Activated T-cell treated with anti-CD3 and anti-CD28 coated beads, Interleukin-2, amount 50 U/mL, for 48 hours (primary cell): ENCODE data around the gene HHATL.
"Not testable (repeated sequence)": the region's sequence is repeated elsewhere in the genome, so short reads cannot be mapped to it uniquely, and the experiment has no call there.

Experiments used
- DNase-seq, 2 experiments: peaks; one replicate each; pipeline ENCODE4 v3.0.0-alpha.2; 2020

The HHATL gene

DNA sequence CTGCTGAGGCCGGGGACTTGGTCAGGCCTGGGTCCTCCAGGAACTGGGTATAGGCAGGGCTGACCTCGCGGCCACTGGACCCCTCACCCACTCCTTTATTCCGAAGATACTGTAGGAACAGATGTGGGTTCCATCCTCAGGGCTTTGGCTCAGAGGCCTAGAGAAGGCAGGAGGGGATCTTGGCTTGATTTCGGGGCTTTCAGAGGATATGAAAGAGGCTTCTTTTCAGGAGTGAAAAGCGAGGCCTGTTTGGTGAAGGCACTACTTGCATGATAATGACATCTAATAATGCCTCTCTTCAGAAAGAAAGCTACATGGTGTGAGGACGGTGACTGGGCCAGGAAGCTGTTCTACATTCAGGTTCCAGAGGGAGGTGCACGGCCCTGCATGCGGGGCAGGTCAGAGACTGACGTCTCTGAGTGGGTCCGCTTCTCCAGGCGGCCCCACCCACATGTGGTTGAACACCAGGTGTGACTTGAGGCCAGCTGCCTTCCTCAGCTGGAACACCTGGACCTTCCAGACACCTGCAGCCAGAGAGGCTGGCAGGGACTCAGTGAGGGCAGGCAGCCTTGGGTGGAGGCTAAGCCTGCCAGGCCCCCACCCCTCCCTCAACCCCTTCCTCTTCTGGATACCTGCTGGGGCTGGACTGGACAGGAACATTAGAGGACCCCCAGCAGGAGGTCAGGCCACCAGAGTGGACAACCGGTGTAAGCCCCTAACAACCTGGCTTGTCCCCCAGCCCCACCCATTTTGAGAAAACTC is 31.1 kb upstream of the HHATL start:
- no peak for DNase-seq

DNA sequence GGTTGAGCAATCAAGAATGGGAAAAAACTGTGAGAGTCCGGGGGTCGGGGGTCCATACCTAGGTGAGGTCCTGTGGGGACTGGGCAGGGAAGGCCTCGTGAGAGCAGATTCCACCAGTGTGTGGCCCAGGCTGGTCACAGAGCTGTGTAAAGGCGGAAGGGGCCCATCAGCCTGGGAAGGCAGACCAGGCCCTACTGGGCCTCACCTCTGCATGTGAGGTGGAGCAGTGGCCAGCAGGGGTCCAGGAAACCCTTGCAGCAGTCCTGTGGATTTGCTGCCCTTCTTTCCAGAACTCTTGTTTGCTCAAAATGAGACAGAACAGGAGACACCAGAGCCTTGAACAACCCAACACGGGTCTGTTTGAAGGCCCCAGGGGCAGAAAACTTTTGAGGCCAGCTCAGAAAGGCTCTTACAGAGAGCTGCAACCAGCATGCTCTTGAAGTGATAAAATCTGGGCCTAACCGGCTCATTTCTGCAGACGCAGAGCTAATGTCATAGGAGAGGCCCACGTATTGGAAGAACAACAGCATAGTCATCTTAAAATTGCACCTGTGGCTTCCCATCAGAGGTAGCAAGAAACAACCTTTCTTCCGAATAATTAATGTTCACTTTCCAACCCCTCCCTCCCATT is 30.3 kb upstream of the HHATL start:
- DNase-seq: no peak

DNA sequence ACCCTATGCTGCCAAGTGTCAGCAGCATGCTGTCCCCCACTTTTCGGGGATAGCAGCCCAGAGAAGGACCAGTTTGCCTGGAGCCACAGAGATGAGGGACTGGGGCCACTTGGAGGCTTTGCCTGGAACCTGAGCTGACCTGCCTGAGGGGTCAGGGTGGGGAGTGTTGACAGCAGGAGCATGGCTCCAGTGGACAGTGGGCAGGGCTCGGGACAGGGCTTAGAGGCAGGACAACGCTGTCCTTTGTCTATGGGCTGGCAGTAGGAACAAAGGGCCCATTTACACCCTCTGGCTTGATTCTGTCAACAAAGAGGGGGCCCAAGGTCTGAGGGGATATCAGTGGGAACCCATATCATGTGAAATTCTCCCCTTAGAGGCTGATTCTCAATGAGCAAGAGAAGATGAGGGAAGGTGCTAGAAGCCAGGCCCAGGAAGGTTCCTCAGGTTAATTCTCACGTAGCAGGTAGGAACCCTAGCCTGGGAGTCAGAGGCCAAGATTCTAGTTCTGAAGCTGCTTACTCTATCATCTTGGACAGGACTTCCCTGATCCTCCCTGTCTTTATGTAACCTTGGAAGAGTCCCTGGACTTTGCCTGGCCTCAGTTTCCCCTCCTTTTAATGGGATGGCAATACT is 29.7 kb upstream of the HHATL start:
- DNase-seq: no peak

DNA sequence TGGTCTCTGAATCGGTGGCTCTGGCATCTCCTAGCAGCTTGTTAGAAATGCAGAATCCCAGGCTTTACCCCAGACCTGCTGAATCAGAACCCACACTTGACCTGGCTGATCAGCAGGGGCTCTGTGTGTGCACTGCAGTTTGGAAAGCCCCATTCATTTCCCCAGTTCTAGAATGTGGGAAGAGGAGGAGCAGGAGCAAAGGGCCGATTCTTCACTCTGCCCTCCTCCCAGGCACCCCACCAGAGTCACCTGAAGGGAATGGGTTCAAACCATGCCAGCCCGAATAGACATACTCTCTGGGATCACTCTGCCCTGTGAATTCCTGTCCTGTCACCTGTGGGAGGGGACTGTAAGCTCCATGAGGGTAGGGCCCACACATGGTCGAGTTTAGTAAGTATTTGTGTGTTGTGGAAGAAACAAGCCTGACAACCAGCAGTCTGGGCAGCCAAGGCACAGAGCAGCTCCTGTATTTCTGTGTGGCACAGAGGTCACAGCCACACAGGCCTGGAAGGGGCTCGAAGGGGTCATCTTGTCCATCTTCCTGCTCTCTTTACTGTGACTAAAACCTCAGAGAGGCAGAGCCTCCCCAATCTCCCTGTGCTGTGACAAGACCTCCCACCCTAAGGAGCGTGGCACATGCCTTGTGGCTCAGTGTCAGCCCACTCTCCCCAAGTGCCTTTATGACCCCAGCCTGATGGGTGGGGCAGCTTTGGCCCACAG is 29.0 kb upstream of the HHATL start:
- no peak for DNase-seq

DNA sequence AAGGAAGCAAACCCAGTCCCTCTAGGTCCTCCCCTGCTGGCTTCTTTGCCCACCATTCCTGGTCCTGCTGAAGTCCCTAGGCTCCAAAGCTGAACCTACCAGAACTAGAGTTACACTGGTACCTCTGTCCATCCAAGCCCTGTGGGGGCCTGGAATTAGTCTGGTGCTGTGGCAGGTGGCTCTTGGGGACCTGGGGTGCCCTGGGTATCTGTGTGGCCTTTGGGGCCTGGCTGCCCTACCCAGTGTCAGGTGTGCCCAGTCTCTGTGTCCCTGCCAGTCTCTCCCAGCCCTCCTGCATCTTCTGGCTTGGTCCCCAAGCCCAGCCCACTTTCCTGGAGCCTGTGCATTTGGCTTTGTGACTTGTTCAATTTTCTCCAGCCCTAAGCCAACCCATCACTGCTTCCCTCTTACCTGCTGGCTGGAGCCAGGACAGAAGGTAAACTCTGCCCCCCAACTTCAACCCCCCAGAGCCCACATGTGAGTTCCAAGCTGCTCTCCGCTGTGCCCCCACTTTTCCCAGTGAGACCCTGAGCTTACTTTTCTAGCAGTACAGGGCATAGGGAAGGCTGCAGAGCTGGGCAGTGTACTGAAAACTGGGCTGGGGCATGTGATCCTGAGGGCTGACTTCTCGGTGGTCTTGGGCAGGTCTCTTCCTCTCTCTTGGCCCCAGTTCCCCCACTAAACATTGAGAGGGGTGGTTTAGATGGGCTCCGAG is 28.3 kb upstream of the HHATL start:
- DNase-seq: no peak

DNA sequence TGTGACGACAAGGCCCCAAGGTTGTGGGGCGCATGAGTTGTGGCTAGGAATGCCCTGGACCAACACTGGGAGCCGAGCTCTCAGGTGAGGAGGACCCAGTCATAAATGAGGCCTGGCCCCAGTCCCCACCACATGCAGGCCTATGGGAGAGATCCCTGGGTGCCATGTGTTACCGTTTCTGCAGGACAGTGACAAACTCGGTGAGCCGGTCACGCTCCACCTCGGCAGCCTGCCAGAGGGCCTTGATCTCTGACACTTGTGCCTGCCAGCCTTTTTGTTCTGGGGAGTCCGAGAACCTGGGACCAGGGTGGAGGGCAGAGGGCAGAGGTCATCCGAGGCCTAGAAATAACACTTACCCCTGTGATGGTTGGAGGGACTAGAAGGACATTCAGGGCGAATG is 27.7 kb upstream of the HHATL start:
- DNase-seq: no peak

DNA sequence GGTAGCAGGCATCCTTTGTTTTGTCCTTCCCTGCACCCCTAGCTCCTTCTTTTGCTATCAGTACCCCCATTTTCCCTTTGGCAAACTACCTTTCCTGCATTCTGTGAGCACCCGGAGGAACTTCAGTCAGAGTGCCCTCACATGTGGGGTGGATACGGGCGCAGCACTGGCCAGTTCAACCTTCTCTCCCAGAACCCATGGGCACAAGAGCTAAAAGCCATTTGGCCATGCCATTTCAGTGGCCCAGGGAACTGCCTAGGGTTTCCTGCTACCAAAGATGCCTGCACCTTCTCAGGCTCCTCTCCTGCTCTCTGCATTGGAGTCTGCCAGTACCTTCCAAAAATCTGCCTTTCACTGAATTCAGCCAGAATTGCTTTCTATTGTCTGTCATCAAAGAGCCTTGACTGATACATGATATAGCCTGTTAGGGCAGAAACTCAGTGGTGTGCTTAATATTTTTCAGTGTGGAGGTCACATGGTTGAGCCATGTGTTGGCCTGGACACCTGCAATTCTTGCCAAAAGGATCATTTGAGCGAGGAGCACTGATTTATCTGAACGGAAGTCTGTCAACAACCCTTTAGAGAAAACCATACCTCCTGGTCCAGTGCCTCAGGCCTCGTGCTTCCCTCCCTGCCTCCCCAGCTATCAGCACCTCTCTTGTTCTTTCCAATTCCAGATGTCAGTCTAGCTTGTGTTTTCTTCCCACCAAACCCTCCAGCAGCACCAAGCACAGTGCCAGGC is 27.0 kb upstream of the HHATL start:
- no peak for DNase-seq

GRCh38 chr3:42728668-42729364 is 26.2 kb upstream of the HHATL start:
- no peak for DNase-seq

DNA sequence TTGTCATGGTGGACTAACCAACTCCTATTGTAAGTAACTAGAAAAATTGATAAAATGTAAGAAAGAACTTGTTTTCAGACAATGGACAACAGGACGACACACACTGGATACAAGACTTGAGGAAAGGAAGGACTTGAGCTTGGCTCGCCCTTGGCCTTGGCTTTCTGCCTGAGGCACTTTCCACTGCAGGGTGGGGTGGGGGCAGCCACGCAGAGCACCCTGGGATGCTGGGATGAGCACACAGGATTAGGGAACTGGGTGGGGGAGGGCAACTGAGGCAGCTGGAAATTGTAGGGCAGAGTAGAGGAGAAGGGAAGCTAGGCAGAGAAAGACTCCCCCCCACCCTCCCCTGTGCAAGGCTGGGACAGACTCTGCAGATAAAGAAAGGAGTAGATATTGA is 25.5 kb upstream of the HHATL start:
- DNase-seq: no peak

DNA sequence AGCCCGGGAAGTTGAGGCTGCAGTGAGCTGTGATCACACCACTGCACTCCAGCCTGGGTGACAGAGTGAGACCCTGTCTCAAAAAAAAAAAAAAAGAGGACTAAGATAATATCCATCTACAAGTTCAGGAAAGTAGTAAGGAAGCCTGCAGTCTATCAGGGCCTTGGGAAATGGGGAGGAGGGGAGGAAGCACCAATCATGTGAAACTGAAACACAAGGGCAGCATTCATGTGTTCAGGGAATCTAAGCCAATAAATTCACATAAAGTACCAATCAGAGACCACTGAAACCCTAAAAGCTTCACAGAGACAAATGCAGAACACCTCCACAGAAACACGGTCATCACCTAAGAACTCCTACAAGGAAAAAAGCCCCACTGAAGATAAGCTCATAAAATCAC is 22.9 kb upstream of the HHATL start:
- no peak for DNase-seq

GRCh38 chr3:42723219-42723618 is 20.6 kb upstream of the HHATL start:
- no peak for DNase-seq

DNA sequence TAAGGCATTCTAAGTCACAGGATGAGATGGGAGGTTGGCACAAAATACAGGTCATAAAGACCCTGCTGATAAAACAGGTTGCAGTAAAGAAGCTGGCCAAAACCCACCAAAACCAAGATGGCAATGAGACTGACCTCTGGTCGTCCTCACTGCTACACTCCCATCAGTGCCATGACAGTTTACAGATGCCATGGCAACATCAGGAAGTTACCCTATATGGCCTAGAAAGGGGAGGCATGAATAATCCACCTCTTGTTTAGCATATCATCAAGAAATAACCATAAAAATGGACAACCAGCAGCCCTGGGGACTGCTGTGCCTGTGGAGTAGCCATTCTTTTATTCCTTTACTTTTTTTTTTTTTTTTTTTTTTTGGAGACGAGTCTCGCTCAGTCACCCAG is 19.8 kb upstream of the HHATL start:
- DNase-seq: not testable (repeated sequence)

- no peak for DNase-seq
These were observed 19.1 kb upstream of the HHATL start for GRCh38 chr3:42721690-42722089.

DNA sequence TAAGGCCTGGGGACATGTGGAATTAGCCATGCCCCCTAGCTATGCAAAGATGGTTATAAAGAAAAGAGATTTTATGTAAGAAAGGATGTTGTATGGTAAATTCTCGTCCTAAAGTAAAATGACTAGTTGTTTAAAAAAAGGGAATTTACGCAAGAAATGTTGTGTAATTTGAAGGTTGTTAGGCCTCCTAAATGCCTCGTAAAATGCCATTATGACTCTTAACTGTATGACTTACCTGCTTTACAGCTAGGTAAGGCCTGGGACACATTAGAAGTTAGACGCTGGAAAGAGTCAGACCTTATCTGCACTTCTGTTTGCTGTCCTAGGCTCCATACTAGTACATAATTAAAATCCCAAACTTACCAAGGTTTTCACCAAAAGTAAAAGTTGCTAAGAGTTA is 17.5 kb upstream of the HHATL start:
- no peak for DNase-seq

DNA sequence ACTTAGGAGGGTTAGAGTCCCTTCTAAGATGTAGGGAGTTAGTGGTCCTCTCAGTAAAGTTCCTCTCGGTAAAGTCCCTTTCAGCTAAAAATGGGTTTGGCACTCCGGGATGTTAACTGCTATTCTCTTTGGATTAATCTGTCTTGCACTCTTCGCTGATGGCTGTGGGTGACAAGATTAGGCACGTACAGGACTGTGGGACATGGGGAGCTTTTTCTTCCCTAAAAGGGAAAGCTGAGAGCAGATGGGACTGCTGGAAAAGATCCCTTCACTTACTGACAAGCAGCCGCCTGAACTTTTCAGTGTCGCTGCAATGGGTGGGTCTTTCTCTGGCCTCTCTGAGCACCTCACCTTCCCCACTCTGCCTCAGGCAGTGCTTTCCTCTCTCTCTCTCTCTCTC is 16.4 kb upstream of the HHATL start:
- no peak for DNase-seq

- DNase-seq: no peak
These were observed 15.7 kb upstream of the HHATL start for GRCh38 chr3:42718338-42718737.

- DNase-seq: no peak
These were observed 14.7 kb upstream of the HHATL start for GRCh38 chr3:42717306-42717705.

DNA sequence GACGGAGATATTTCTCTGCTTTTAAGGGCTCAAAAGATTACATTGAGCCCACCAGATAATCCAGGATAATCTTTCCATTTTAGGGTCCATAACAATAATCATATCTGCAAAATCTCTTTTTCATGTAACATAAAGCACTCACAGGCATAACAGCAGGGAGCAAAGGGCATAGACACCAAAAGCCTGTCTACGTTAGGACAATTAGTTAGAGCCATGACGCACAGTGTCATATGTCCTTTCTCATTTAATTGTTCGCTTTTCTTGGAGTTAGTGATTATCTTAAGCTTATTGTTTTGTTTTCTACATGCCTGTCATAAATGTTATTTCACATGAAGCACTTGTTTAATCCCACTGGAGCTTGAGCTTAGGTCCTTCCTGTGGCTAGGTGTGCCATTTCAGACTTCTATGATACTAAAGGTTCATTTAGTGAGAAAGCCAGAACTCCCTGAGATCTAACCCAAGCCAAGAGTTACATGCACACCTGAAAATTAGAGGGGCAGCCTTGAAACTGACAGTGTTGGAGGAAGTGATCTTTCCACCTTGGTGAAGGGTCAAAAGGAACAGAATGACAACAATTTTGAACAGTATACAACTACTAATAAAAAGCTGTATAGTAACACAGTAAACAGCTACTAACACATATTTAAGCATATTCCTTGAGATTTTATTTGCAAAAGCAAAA is 11.7 kb upstream of the HHATL start:
- DNase-seq: no peak

GRCh38 chr3:42713747-42714146 is 11.1 kb upstream of the HHATL start:
- DNase-seq: peak in 1 of 2 experiments; percentile 4

DNA sequence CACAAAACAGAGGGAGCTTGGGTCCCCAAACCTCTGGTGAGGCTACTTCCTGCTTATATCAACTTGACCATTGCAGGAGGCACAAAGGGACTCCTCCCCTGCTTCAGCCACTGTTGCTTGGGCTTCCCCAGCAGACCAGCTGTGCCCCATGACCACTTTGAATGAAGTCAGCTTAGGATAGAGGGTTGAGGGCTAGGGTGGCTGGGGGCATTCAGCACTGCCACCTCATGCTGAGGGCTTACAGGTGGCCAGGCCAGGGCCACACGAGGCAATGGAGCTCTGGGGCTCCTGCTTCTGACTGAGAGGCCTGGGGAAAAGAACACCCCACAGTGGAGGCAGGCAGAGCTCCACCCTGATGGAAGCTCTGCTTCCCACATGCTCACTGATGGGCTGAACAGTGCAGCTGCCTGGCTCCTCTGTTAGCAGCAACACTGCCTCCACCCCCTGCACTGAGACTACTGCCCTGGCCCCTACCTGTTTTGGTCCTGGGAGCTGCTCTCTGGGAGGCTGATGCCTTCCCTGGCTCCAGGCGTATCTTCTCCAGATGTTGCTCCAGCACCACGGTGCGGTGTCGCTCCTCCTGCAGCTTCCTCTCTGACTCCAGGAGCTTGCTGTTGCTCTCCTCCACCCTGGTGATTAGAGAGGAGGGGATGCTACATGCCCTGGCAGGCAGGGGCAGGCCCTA is 10.2 kb upstream of the HHATL start:
- DNase-seq: peak in 1 of 2 experiments; percentile 8

GRCh38 chr3:42712344-42712648 is 9.7 kb upstream of the HHATL start:
- no peak for DNase-seq
